ENCODE measurements around the gene E2F3. TPM values are rescaled to one million over a fixed set of nuclear protein-coding genes. Genes with fewer than 3 reads are reported as not detected.

E2F3 gene
- total RNA-seq, 1 donor from 2014 or later = 20.4 TPM

- Mint-ChIP-seq H3K27me3 (ENCODE audit: unreplicated experiment) (peaks cover 2% of the 10 kb centered on the region), H3K27ac (ENCODE audit: unreplicated experiment) (peak overlapping the region; percentile 6), H3K36me3 (ENCODE audit: low read depth, unreplicated experiment) (no peaks in the 10 kb centered on the region), H3K4me1 (ENCODE audit: unreplicated experiment) (peaks cover 4% of the 10 kb centered on the region), H3K9me3 (ENCODE audit: unreplicated experiment) (no peaks in the 10 kb centered on the region), H3K4me3 (ENCODE audit: unreplicated experiment) (no peak overlapping the region)
- no peak for TF ChIP-seq CTCF (IDR thresholded peaks at IDR 0.05; ENCODE audit: unreplicated experiment)
- no peak for DNase-seq (ENCODE audit: low spot score)
These were observed 131.2 kb downstream of the E2F3 start for GRCh38 chr6:20532881-20533280.

- Mint-ChIP-seq H3K4me1 (ENCODE audit: unreplicated experiment) (peaks cover 12% of the 10 kb centered on the region), H3K27me3 (ENCODE audit: unreplicated experiment) (peaks cover 2% of the 10 kb centered on the region), H3K4me3 (ENCODE audit: unreplicated experiment) (peak overlapping the region; percentile 99), H3K36me3 (ENCODE audit: low read depth, unreplicated experiment) (no peaks in the 10 kb centered on the region), H3K27ac (ENCODE audit: unreplicated experiment) (no peak overlapping the region), H3K9me3 (ENCODE audit: unreplicated experiment) (no peaks in the 10 kb centered on the region)
- TF ChIP-seq CTCF (IDR thresholded peaks at IDR 0.05; ENCODE audit: unreplicated experiment) = no peak
- DNase-seq (ENCODE audit: low spot score) = no peak
These were observed 132.1 kb downstream of the E2F3 start for GRCh38 chr6:20533746-20534294.

GRCh38 chr6:20534295-20535262 lies 132.9 kb downstream of the E2F3 start, which contains the start of gene CDKAL1:
CDKAL1 (plus strand) TSS chr6:20534457; CDS start chr6:20546351, 11,894 bp downstream.
- Mint-ChIP-seq H3K36me3 (ENCODE audit: low read depth, unreplicated experiment) (peaks cover 3% of the 10 kb centered on the region), H3K27ac (ENCODE audit: unreplicated experiment) (peak within 1 kb of the TSS; percentile 98), H3K9me3 (ENCODE audit: unreplicated experiment) (no peaks in the 10 kb centered on the region), H3K4me3 (ENCODE audit: unreplicated experiment) (peak within 1 kb of the TSS; percentile 99), H3K27me3 (ENCODE audit: unreplicated experiment) (peaks cover 2% of the 10 kb centered on the region), H3K4me1 (ENCODE audit: unreplicated experiment) (peaks cover 16% of the 10 kb centered on the region)
- peak; percentile 78 for DNase-seq (ENCODE audit: low spot score)
- no peak for TF ChIP-seq CTCF (IDR thresholded peaks at IDR 0.05; ENCODE audit: unreplicated experiment)

GRCh38 chr6:20538131-20538662 lies 136.5 kb downstream of the E2F3 start:
- DNase-seq (ENCODE audit: low spot score) = no peak
- no peak for TF ChIP-seq CTCF (IDR thresholded peaks at IDR 0.05; ENCODE audit: unreplicated experiment)
- Mint-ChIP-seq H3K27ac (ENCODE audit: unreplicated experiment) (no peak overlapping the region), H3K4me1 (ENCODE audit: unreplicated experiment) (peaks cover 19% of the 10 kb centered on the region), H3K4me3 (ENCODE audit: unreplicated experiment) (no peak overlapping the region), H3K36me3 (ENCODE audit: low read depth, unreplicated experiment) (peaks cover 7% of the 10 kb centered on the region), H3K9me3 (ENCODE audit: unreplicated experiment) (no peaks in the 10 kb centered on the region), H3K27me3 (ENCODE audit: unreplicated experiment) (peaks cover 2% of the 10 kb centered on the region)

Data from endothelial cell (in vitro differentiated cells).